RWPE1 (cell line): ENCODE results near the gene PREP.

Experiments used
- CTCF ChIA-PET: fragments of 350-600 bp; sonication (Branson Sonifier 250); formaldehyde crosslinking; extraction: SDS; loops from one replicate; lab custom pipeline; 2021; lab: Yijun Ruan, JAX
- POLR2A ChIA-PET: fragments of 400-600 bp; formaldehyde crosslinking; extraction: SDS; loops from one replicate; lab custom pipeline; 2020; ENCODE audit warnings: antibody characterized with exemption; ENCODE audit not compliant: low non-redundant PET; lab: Yijun Ruan, JAX
- DNase-seq: peaks from one replicate; pipeline ENCODE4 v3.0.0; 2012; ENCODE audit warnings: low spot score
- H3K27ac ChIP-seq: fragments of 450-650 bp; 2 replicates; pipeline ENCODE4 v1.5.1; 2017
- CTCF ChIP-seq: fragments of 450-650 bp; conservative IDR thresholded peaks from 2 replicates; pipeline ENCODE4 v1.5.1; 2017; ENCODE audit warnings: low read depth, mild to moderate bottlenecking

The PREP gene

GRCh38 chr6:105304825-105305224 lies 98.1 kb downstream of the PREP start:
- DNase-seq, result no peak
- POLR2A ChIA-PET, result interaction anchor here (0.6 kb wide), 1 partner anchor 65 kb away, joined by 3 read pairs; no protein-coding TSS in a partner anchor
- H3K27ac ChIP-seq, result no peak overlapping the region
- TF ChIP-seq CTCF, result no peak
- CTCF ChIA-PET, result no interaction called here

- H3K27ac ChIP-seq, result no peak overlapping the region
- ChIA-PET CTCF (no interaction called here), POLR2A (interaction anchor here (0.6 kb wide), 1 partner anchor 65 kb away, joined by 3 read pairs; no protein-coding TSS in a partner anchor)
- no peak for DNase-seq
- no peak for TF ChIP-seq CTCF
Measured at GRCh38 chr6:105304366-105304765, 98.5 kb downstream of the PREP start.

GRCh38 chr6:105302617-105303128 lies 100.2 kb downstream of the PREP start:
- no peak for DNase-seq
- ChIA-PET CTCF (interaction anchor here (1.6 kb wide), 1 partner anchor 8 kb away, joined by 7 read pairs; no protein-coding TSS in a partner anchor), POLR2A (no interaction called here)
- no peak overlapping the region for H3K27ac ChIP-seq
- no peak for TF ChIP-seq CTCF

- no peak overlapping the region for H3K27ac ChIP-seq
- CTCF ChIA-PET, result interaction anchor here (1.6 kb wide), 1 partner anchor 8 kb away, joined by 7 read pairs; no protein-coding TSS in a partner anchor
- POLR2A ChIA-PET, result no interaction called here
- DNase-seq, result no peak
- no peak for TF ChIP-seq CTCF
Measured at GRCh38 chr6:105301756-105302616, 100.9 kb downstream of the PREP start.

GRCh38 chr6:105301072-105301503 lies 101.8 kb downstream of the PREP start:
- DNase-seq, result no peak
- POLR2A ChIA-PET, result no interaction called here
- no peak for TF ChIP-seq CTCF
- H3K27ac ChIP-seq, result no peak overlapping the region
- CTCF ChIA-PET, result no interaction called here

GRCh38 chr6:105300090-105300489 lies 102.8 kb downstream of the PREP start:
- ChIA-PET CTCF (no interaction called here), POLR2A (interaction anchor here (0.6 kb wide), 1 partner anchor 132 kb away, joined by 3 read pairs; no protein-coding TSS in a partner anchor)
- H3K27ac ChIP-seq, result no peak overlapping the region
- DNase-seq, result no peak
- TF ChIP-seq CTCF, result no peak
